MM.1S (cell line): ENCODE data around the gene ACADVL.

Experiments
- DNase-seq: peaks from one replicate; pipeline ENCODE4 v3.0.0-alpha.2; 2015
- H2AFZ ChIP-seq: fragments of 300-600 bp; sonication (generic); 2 replicates; pipeline ENCODE4 v1.6.0; 2016; ENCODE audit warnings: antibody characterized with exemption, low read length
- H3F3A ChIP-seq: fragments of 300-600 bp; sonication (generic); 2 replicates; pipeline ENCODE4 v1.6.1; 2016; ENCODE audit warnings: mild to moderate bottlenecking, antibody characterized with exemption, low read length, moderate library complexity, mixed read lengths; ENCODE audit not compliant: insufficient read depth
- H3K27ac ChIP-seq: fragments of 300-600 bp; sonication (generic); 2 replicates; pipeline ENCODE4 v1.5.1; 2016; ENCODE audit warnings: mild to moderate bottlenecking, low read length
- H3K27me3 ChIP-seq: fragments of 300-600 bp; sonication (generic); replicated peaks from 2 replicates; pipeline ENCODE4 v1.6.0; 2016; ENCODE audit warnings: low read length; ENCODE audit not compliant: insufficient read depth
- H3K36me3 ChIP-seq: fragments of 300-600 bp; sonication (generic); replicated peaks from 2 replicates; pipeline ENCODE4 v1.6.1; 2016; ENCODE audit warnings: mild to moderate bottlenecking, low read length, mixed read lengths; ENCODE audit not compliant: insufficient read depth
- H3K4me1 ChIP-seq: fragments of 300-600 bp; sonication (generic); 2 replicates; pipeline ENCODE4 v1.6.1; 2016; ENCODE audit warnings: low read length, mixed read lengths
- H3K4me2 ChIP-seq: fragments of 300-600 bp; sonication (generic); 2 replicates; pipeline ENCODE4 v1.6.0; 2016; ENCODE audit warnings: low read depth, low read length
- H3K4me3 ChIP-seq: fragments of 300-600 bp; sonication (generic); 2 replicates; pipeline ENCODE4 v1.5.1; 2016; ENCODE audit warnings: low read length, mixed read lengths
- H3K79me2 ChIP-seq: fragments of 300-600 bp; sonication (generic); 2 replicates; pipeline ENCODE4 v1.6.1; 2016; ENCODE audit warnings: mixed run types, low read length, mixed read lengths
- H3K9ac ChIP-seq: fragments of 300-600 bp; sonication (generic); 2 replicates; pipeline ENCODE4 v1.6.1; 2016; ENCODE audit warnings: low read length, mixed read lengths
- H3K9me2 ChIP-seq: fragments of 300-600 bp; sonication (generic); replicated peaks from 2 replicates; pipeline ENCODE4 v1.6.1; 2016; ENCODE audit warnings: mild to moderate bottlenecking, low read length, mixed read lengths; ENCODE audit not compliant: insufficient read depth
- H3K9me3 ChIP-seq: fragments of 300-600 bp; sonication (generic); replicated peaks from 2 replicates; pipeline ENCODE4 v1.6.1; 2016; ENCODE audit warnings: mild to moderate bottlenecking, low read length, mixed read lengths; ENCODE audit not compliant: insufficient read depth
- H4K20me1 ChIP-seq: fragments of 300-600 bp; sonication (generic); 2 replicates; pipeline ENCODE4 v1.6.1; 2016; ENCODE audit warnings: mild to moderate bottlenecking, low read length, moderate library complexity, mixed read lengths; ENCODE audit not compliant: insufficient read depth
- EZH2 ChIP-seq: fragments of 300-600 bp; sonication (generic); optimal IDR thresholded peaks from 2 replicates; pipeline ENCODE3; 2017; ENCODE audit warnings: low read depth, mild to moderate bottlenecking, antibody characterized with exemption, low read length, mixed read lengths
- EZH2phosphoT487 ChIP-seq: fragments of 300-600 bp; sonication (generic); IDR thresholded peaks from 2 replicates; pipeline ENCODE4 v1.6.1; 2018; ENCODE audit warnings: antibody characterized with exemption, low read length
- TF ChIP-seq, protein P1 (sequence below): fragments of 300-600 bp; sonication (generic); IDR thresholded peaks from 2 replicates; pipeline ENCODE4 v1.5.1; 2016; ENCODE audit warnings: antibody characterized with exemption, low read length, mixed read lengths

The ACADVL gene

DNA sequence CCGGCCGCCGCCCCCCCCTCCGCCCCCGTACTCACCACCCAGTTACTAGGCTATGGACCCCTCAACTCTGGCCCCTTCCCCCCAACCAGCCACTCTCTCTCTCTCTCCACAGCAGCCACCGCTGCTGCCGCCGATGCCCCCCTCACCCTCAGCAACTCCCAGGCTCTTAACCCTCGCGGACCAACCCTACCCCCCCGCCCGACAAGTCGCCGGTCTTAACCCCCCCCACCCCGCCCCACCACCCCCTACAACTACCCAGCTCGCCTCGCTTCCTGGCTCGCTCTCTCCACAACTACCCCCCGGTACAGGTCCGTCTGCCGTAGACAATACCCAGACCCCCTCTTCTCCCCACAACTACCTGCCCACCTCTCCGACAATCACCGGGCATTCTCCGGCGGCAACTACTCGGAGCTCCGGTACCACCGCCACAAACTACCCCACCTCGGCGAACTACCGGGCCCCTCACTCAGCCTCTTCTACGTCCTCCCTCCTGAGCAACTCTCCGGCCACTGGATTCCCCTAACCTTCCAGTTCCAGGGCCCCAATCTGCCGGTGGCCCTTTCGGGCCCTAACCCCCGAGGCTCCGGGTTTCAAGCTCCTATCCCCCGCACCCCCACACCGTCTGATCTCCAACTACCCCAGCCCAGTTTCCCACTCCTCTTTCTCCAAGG is 18.8 kb downstream of the ACADVL start:
- no peaks in the 10 kb centered on the region for H3K9me3 ChIP-seq
- peak overlapping the region; percentile 55; the same call in 1 of the 2 replicates for H3K4me2 ChIP-seq
- DNase-seq = peak; percentile 33
- H3K9me2 ChIP-seq = no peaks in the 10 kb centered on the region
- peak overlapping the region; percentile 29 for H2AFZ ChIP-seq
- peaks cover 30% of the 10 kb centered on the region for H3K4me1 ChIP-seq
- no peaks in the 10 kb centered on the region; the same call in 1 of the 2 replicates for H3K36me3 ChIP-seq
- no peaks in the 10 kb centered on the region for H4K20me1 ChIP-seq
- H3F3A ChIP-seq = peaks cover 53% of the 10 kb centered on the region
- TF ChIP-seq EZH2phosphoT487 (no peak), EZH2 (no peak)
- H3K27me3 ChIP-seq = no peaks in the 10 kb centered on the region
- peak overlapping the region; percentile 89 for H3K9ac ChIP-seq
- H3K79me2 ChIP-seq = peaks cover 72% of the 10 kb centered on the region
- H3K27ac ChIP-seq = peak overlapping the region; percentile 48; the same call in 1 of the 2 replicates
- peak overlapping the region; percentile 91 for H3K4me3 ChIP-seq

GRCh38 chr17:7239091-7240027 is 19.6 kb downstream of the ACADVL start, which contains the start of gene PHF23:
PHF23 (minus strand) TSS chr17:7239457; CDS start chr17:7239279, 178 bp downstream.
- peaks cover 30% of the 10 kb centered on the region for H3K4me1 ChIP-seq

DNA sequence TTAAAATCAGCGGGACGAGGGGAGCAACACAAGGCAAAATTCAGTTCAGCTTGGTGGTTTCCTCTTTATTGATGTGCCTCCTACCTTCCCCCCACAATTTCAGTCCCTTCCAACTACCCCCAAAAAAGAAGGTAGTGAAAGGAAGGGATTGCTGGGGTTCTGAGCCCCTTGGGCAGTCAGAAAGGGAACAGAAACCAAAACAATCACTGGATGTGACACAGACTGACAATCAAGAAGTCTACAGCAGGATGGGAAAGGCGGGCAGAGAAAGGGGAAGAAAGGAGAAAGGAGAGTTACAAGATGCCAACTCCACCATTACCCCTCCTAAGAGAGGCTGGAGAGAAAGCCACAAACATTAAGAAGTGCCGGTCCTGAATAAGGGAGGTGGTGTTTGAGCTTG is 20.6 kb downstream of the ACADVL start:
- Histone ChIP-seq H3K9me2 (no peaks in the 10 kb centered on the region), H2AFZ (no peak overlapping the region), H3K79me2 (peaks cover 56% of the 10 kb centered on the region), H3K4me2 (peak overlapping the region; percentile 87; the same call in 1 of the 2 replicates), H3F3A (peaks cover 53% of the 10 kb centered on the region), H3K9ac (no peak overlapping the region), H3K4me1 (peaks cover 25% of the 10 kb centered on the region), H3K27ac (no peak overlapping the region), H3K27me3 (no peaks in the 10 kb centered on the region), H3K36me3 (no peaks in the 10 kb centered on the region), H3K9me3 (no peaks in the 10 kb centered on the region), H3K4me3 (no peak overlapping the region), H4K20me1 (no peaks in the 10 kb centered on the region)
- no peak for TF ChIP-seq EZH2
- TF ChIP-seq, protein P1, sequence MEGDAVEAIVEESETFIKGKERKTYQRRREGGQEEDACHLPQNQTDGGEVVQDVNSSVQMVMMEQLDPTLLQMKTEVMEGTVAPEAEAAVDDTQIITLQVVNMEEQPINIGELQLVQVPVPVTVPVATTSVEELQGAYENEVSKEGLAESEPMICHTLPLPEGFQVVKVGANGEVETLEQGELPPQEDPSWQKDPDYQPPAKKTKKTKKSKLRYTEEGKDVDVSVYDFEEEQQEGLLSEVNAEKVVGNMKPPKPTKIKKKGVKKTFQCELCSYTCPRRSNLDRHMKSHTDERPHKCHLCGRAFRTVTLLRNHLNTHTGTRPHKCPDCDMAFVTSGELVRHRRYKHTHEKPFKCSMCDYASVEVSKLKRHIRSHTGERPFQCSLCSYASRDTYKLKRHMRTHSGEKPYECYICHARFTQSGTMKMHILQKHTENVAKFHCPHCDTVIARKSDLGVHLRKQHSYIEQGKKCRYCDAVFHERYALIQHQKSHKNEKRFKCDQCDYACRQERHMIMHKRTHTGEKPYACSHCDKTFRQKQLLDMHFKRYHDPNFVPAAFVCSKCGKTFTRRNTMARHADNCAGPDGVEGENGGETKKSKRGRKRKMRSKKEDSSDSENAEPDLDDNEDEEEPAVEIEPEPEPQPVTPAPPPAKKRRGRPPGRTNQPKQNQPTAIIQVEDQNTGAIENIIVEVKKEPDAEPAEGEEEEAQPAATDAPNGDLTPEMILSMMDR = no peak
- TF ChIP-seq EZH2phosphoT487 = no peak
- DNase-seq = no peak

More at GRCh38 chr17:7239091-7240027, 19.6 kb downstream of the ACADVL start, which contains the start of gene PHF23:
- peak; percentile 99 for DNase-seq
- H3K79me2 ChIP-seq = peaks cover 65% of the 10 kb centered on the region
- peak within 1 kb of the TSS; percentile 91 for H3K4me3 ChIP-seq
- peak within 1 kb of the TSS; percentile 48; the same call in 1 of the 2 replicates for H3K27ac ChIP-seq
- no peaks in the 10 kb centered on the region for H3K27me3 ChIP-seq
- no peak for TF ChIP-seq EZH2phosphoT487
- TF ChIP-seq, protein P1 = no peak
- TF ChIP-seq EZH2 = no peak
- peak within 1 kb of the TSS; percentile 29 for H2AFZ ChIP-seq
- peak within 1 kb of the TSS; percentile 87; the same call in 1 of the 2 replicates for H3K4me2 ChIP-seq
- H4K20me1 ChIP-seq = no peaks in the 10 kb centered on the region
- peaks cover 57% of the 10 kb centered on the region for H3F3A ChIP-seq
- H3K9me2 ChIP-seq = no peaks in the 10 kb centered on the region
- no peaks in the 10 kb centered on the region; the same call in 1 of the 2 replicates for H3K36me3 ChIP-seq
- H3K9ac ChIP-seq = peak within 1 kb of the TSS; percentile 89
- no peaks in the 10 kb centered on the region for H3K9me3 ChIP-seq
